IMR-90 (cell line): ENCODE measurements around the gene CRYBA2. TPM values are rescaled to one million over a fixed set of nuclear protein-coding genes. Genes with fewer than 3 reads are reported as not detected.

Experiments
- ATAC-seq: fragments of 200-7000 bp; cut with Tn5 transposase; 2 replicates; pipeline ENCODE4 v1.9.1; 2020; ENCODE audit warnings: low read depth, mild to moderate bottlenecking, moderate library complexity
- BruUV-seq: library from RNA; stranded (reverse); fragments of 400-500 nt; replicated peaks from 2 replicates; lab custom pipeline; 2021; lab: Mats Ljungman, UMichigan
- CTCF ChIA-PET: fragments of 300-600 bp; formaldehyde crosslinking; extraction: SDS; loops from one replicate; lab custom pipeline; 2021; ENCODE audit warnings: antibody characterized with exemption; lab: Yijun Ruan, JAX
- POLR2A ChIA-PET: fragments of 300-600 bp; sonication (Branson Sonifier 250); formaldehyde crosslinking; loops from one replicate; lab custom pipeline; 2022; ENCODE audit warnings: antibody characterized with exemption; ENCODE audit not compliant: unreplicated experiment; lab: Charles Lee
- DNase-seq: peaks from one replicate; pipeline ENCODE4 v3.0.0; 2013
- H2AFZ ChIP-seq: replicated peaks from 2 replicates; pipeline ENCODE3; 2013; ENCODE audit warnings: low read length, mild to moderate bottlenecking; ENCODE audit not compliant: poor library complexity
- H2AK5ac ChIP-seq: 2 replicates; pipeline ENCODE4 v1.6.1; 2013; ENCODE audit warnings: low read depth, low read length, inconsistent platforms
- H2AK9ac ChIP-seq: replicated peaks from 2 replicates; pipeline ENCODE3; 2013; ENCODE audit warnings: mild to moderate bottlenecking, low read depth, low read length, moderate library complexity; ENCODE audit not compliant: poor library complexity
- H2BK120ac ChIP-seq: 2 replicates; pipeline ENCODE4 v1.6.1; 2013; ENCODE audit warnings: low read depth, low read length, inconsistent platforms
- H2BK15ac ChIP-seq: 3 replicates; pipeline ENCODE4 v1.6.1; 2013; ENCODE audit warnings: low read depth, low read length, inconsistent platforms
- H2BK20ac ChIP-seq: 2 replicates; pipeline ENCODE4 v1.6.1; 2013; ENCODE audit warnings: low read depth, mild to moderate bottlenecking, inconsistent platforms, low read length, moderate library complexity
- H2BK5ac ChIP-seq: 2 replicates; pipeline ENCODE4 v1.6.1; 2013; ENCODE audit warnings: mild to moderate bottlenecking, low read depth, low read length, inconsistent platforms; ENCODE audit not compliant: poor library complexity, severe bottlenecking
- H3K14ac ChIP-seq: replicated peaks from 2 replicates; pipeline ENCODE4 v1.6.1; 2013; ENCODE audit warnings: low read depth, low read length, inconsistent platforms
- H3K18ac ChIP-seq: 2 replicates; pipeline ENCODE4 v1.6.1; 2013; ENCODE audit warnings: low read depth, low read length, control low read depth
- H3K23ac ChIP-seq: 2 replicates; pipeline ENCODE4 v1.6.1; 2013; ENCODE audit warnings: low read depth, low read length, inconsistent platforms
- H3K27ac ChIP-seq: 2 replicates; pipeline ENCODE4 v1.5.1; 2013; ENCODE audit warnings: mild to moderate bottlenecking, control low read depth, low read length; ENCODE audit not compliant: insufficient read depth
- H3K27me3 ChIP-seq: 2 replicates; pipeline ENCODE4 v1.6.1; 2013; ENCODE audit warnings: low read length; ENCODE audit not compliant: control insufficient read depth, insufficient read depth
- H3K36me3 ChIP-seq: 2 replicates; pipeline ENCODE4 v1.6.1; 2013; ENCODE audit warnings: low read length, mixed read lengths; ENCODE audit not compliant: control insufficient read depth, insufficient read depth
- H3K4ac ChIP-seq: 2 replicates; pipeline ENCODE4 v1.6.1; 2013; ENCODE audit warnings: low read depth, low read length, inconsistent platforms
- H3K4me1 ChIP-seq: 2 replicates; pipeline ENCODE4 v1.6.1; 2013; ENCODE audit warnings: low read length, mixed read lengths; ENCODE audit not compliant: control insufficient read depth, insufficient read depth
- H3K4me2 ChIP-seq: 2 replicates; pipeline ENCODE4 v1.6.1; 2013; ENCODE audit warnings: low read depth, mild to moderate bottlenecking, control low read depth, low read length, moderate library complexity
- H3K4me3 ChIP-seq: 2 replicates; pipeline ENCODE4 v1.5.1; 2013; ENCODE audit warnings: low read depth, mild to moderate bottlenecking, control low read depth, low read length, moderate library complexity; ENCODE audit not compliant: insufficient read depth
- H3K56ac ChIP-seq: 2 replicates; pipeline ENCODE4 v1.6.1; 2013; ENCODE audit warnings: low read length, inconsistent platforms; ENCODE audit not compliant: insufficient read depth; ENCODE audit errors: extremely low read depth
- H3K79me1 ChIP-seq, 2 experiments: 2 replicates each; pipeline ENCODE4 v1.6.1; 2013; ENCODE audit warnings: low read length in 2 of 2, inconsistent platforms in 1 of 2, low read depth in 1 of 2
- H3K9ac ChIP-seq: 2 replicates; pipeline ENCODE4 v1.6.1; 2013; ENCODE audit warnings: low read depth, low read length, control low read depth
- H3K9me1 ChIP-seq: 2 replicates; pipeline ENCODE4 v1.6.1; 2013; ENCODE audit warnings: low read length, inconsistent platforms; ENCODE audit not compliant: insufficient read depth
- H3K9me3 ChIP-seq: 2 replicates; pipeline ENCODE4 v1.6.1; 2013; ENCODE audit warnings: low read length; ENCODE audit not compliant: control insufficient read depth, insufficient read depth
- H4K20me1 ChIP-seq: 2 replicates; pipeline ENCODE4 v1.6.1; 2013; ENCODE audit warnings: low read length, inconsistent platforms; ENCODE audit not compliant: insufficient read depth
- H4K5ac ChIP-seq: 2 replicates; pipeline ENCODE4 v1.6.1; 2013; ENCODE audit warnings: mild to moderate bottlenecking, low read depth, low read length, control low read depth
- H4K8ac ChIP-seq, 2 experiments: 2 replicates each; pipeline ENCODE4 v1.6.1; 2013; ENCODE audit warnings: low read depth in 2 of 2, low read length in 2 of 2, control low read depth in 1 of 2, inconsistent platforms in 1 of 2
- H4K91ac ChIP-seq: 2 replicates; pipeline ENCODE4 v1.6.1; 2013; ENCODE audit warnings: low read depth, low read length, inconsistent platforms; ENCODE audit not compliant: insufficient read depth
- BHLHE40 ChIP-seq: fragments of 150-350 bp; IDR thresholded peaks from 2 replicates; pipeline ENCODE4 v1.6.1; 2016; ENCODE audit warnings: mild to moderate bottlenecking, low read depth, low read length
- CEBPB ChIP-seq: IDR thresholded peaks from 2 replicates; pipeline ENCODE4 v1.6.1; 2012; ENCODE audit warnings: low read depth, low read length, improper control_type of control experiment
- CHD1 ChIP-seq: IDR thresholded peaks from 2 replicates; pipeline ENCODE4 v1.6.1; 2012; ENCODE audit warnings: low read depth, low read length, improper control_type of control experiment
- FOS ChIP-seq: fragments of 150-350 bp; IDR thresholded peaks from 2 replicates; pipeline ENCODE4 v1.6.1; 2016; ENCODE audit warnings: low read depth, low read length
- MAFK ChIP-seq: IDR thresholded peaks from 2 replicates; pipeline ENCODE4 v1.6.1; 2012; ENCODE audit warnings: low read depth, low read length, improper control_type of control experiment
- MAZ ChIP-seq: IDR thresholded peaks from 2 replicates; pipeline ENCODE4 v1.6.1; 2012; ENCODE audit warnings: low read depth, mild to moderate bottlenecking, low read length, improper control_type of control experiment, moderate library complexity, borderline replicate concordance
- MXI1 ChIP-seq: IDR thresholded peaks from 2 replicates; pipeline ENCODE4 v1.6.1; 2012; ENCODE audit warnings: low read depth, mild to moderate bottlenecking, low read length, moderate library complexity, borderline replicate concordance
- NFE2L2 ChIP-seq: fragments of 150-350 bp; IDR thresholded peaks from 2 replicates; pipeline ENCODE4 v1.6.1; 2016; ENCODE audit warnings: low read depth, mild to moderate bottlenecking, low read length
- POLR2A ChIP-seq: IDR thresholded peaks from 2 replicates; pipeline ENCODE4 v1.6.1; 2012; ENCODE audit warnings: mild to moderate bottlenecking, low read depth, low read length
- RAD21 ChIP-seq: IDR thresholded peaks from 2 replicates; pipeline ENCODE4 v1.6.1; 2012; ENCODE audit warnings: low read length, improper control_type of control experiment
- RFX5 ChIP-seq: IDR thresholded peaks from 2 replicates; pipeline ENCODE4 v1.8.0; 2012; ENCODE audit warnings: low read depth, mild to moderate bottlenecking, low read length, moderate library complexity
- SMC3 ChIP-seq: fragments of 150-350 bp; IDR thresholded peaks from 2 replicates; pipeline ENCODE4 v1.6.1; 2016; ENCODE audit warnings: low read depth, mild to moderate bottlenecking, antibody characterized with exemption, low read length, moderate library complexity
- WGBS, 2 experiments: methylation state at CpG; one replicate each; pipeline versions ENCODE4 v1.1.5 to v1.1.7; 2013; ENCODE audit warnings: missing lambda C conversion rate in 2 of 2; ENCODE audit not compliant: insufficient read length in 1 of 2; ENCODE audit errors: extremely low coverage in 2 of 2; 5-methylcytosine and 5-hydroxymethylcytosine counted together
- dilution Hi-C: fragments of 300-500 bp; cut with HindIII; formaldehyde crosslinking; loops from one replicate; pipeline ENCODE4 v1.14.3; 2018; ENCODE audit warnings: low sequenced_read_pairs; ENCODE audit not compliant: unreplicated experiment
- in situ Hi-C: fragments of 300-500 bp; cut with MboI; formaldehyde crosslinking; loops from 3 replicates; pipeline ENCODE4 v1.14.3; 2019; ENCODE audit warnings: low sequenced_read_pairs, inconsistent platforms, mixed read lengths
- intact Hi-C: fragments of 100-400 bp; cut with micrococcal nuclease; formaldehyde crosslinking; loops from 2 replicates; pipeline ENCODE4 v1.10.0; 2022
- polyA plus RNA-seq, 3 experiments: library from polyadenylated mRNA; depleted of rRNA; stranded (reverse); fragments of >200 nt; gene quantifications; 2 replicates each; pipeline ENCODE4 v1.2.3, GENCODE V29; 2012; ENCODE audit warnings: low replicate concordance in 1 of 3
- total RNA-seq: library from RNA; depleted of rRNA; stranded (reverse); fragments of >200 nt; gene quantifications from 2 replicates; pipeline ENCODE4 v1.2.3, GENCODE V29; 2012
- TF ChIP-seq, protein P1 (sequence below): fragments of 150-350 bp; IDR thresholded peaks from 2 replicates; pipeline ENCODE4 v1.6.1; 2016; ENCODE audit warnings: low read depth, mild to moderate bottlenecking, low read length, moderate library complexity, borderline replicate concordance
- TF ChIP-seq, protein P2 (sequence below): fragments of 150-350 bp; IDR thresholded peaks from 2 replicates; pipeline ENCODE4 v1.6.1; 2017; ENCODE audit warnings: mild to moderate bottlenecking, antibody characterized with exemption, low read length, low read depth
- TF ChIP-seq, protein P3 (sequence below): conservative IDR thresholded peaks from 2 replicates; pipeline ENCODE4 v1.5.1; 2012; ENCODE audit warnings: mild to moderate bottlenecking, low read depth, low read length, improper control_type of control experiment

Gene CRYBA2
- total and polyA plus RNA-seq, 2 of the 4 experiments (the other 2 are of a cell fraction) = not detected

GRCh38 chr2:218964041-218964771 lies 29.0 kb downstream of the CRYBA2 start:
- ChIA-PET CTCF (no interaction called here), POLR2A (no interaction called here)
- ATAC-seq (peak; percentile 18; the same call in 1 of the 2 replicates), DNase-seq (peak; percentile 92)
- H3K9me3 ChIP-seq = no peaks in the 10 kb centered on the region
- H3K79me1 ChIP-seq = no peaks in the 10 kb centered on the region
- WGBS, 2 experiments = no CpG with 5 or more reads among the region's 5 CpGs
- peak overlapping the region; percentile 35; the same call in 1 of the 2 replicates for H2BK20ac ChIP-seq
- no peaks in the 10 kb centered on the region for H3K36me3 ChIP-seq
- H2BK15ac ChIP-seq = no peak overlapping the region
- intact Hi-C loops (no loop called here), dilution Hi-C loops (no loop called here), in situ Hi-C loops (no loop called here)
- no peaks in the 10 kb centered on the region for H3K4me1 ChIP-seq
- H3K27me3 ChIP-seq = peaks cover 41% of the 10 kb centered on the region
- no peak overlapping the region for H3K4me3 ChIP-seq
- no peak overlapping the region for H3K9ac ChIP-seq
- no TSS peak for BruUV-seq
- H3K4ac ChIP-seq = no peak overlapping the region
- H3K18ac ChIP-seq = no peak overlapping the region
- H2AK5ac ChIP-seq = no peak overlapping the region
- no peak overlapping the region for H2BK5ac ChIP-seq
- H4K5ac ChIP-seq = no peak overlapping the region
- H4K91ac ChIP-seq = no peak overlapping the region
- H3K9me1 ChIP-seq = 0 out of 2 replicates have a peak, but pooled peaks cover under 1% of the 10 kb centered on the region
- no peak overlapping the region for H3K27ac ChIP-seq
- no peaks in the 10 kb centered on the region for H4K20me1 ChIP-seq
- no peak overlapping the region for H2BK120ac ChIP-seq
- no peak overlapping the region for H3K4me2 ChIP-seq
- peak overlapping the region; percentile 5 for H2AFZ ChIP-seq
- H2AK9ac ChIP-seq = peak overlapping the region; percentile 42
- no peak overlapping the region; a peak in 1 of 4 replicates for H4K8ac ChIP-seq
- H3K23ac ChIP-seq = no peak overlapping the region
- no peak overlapping the region for H3K56ac ChIP-seq
- H3K14ac ChIP-seq = no peak overlapping the region
- peak; percentile 81 for TF ChIP-seq MAFK
- TF ChIP-seq BHLHE40 = peak; percentile 15; the same call in 1 of the 2 replicates
- TF ChIP-seq, protein P1, sequence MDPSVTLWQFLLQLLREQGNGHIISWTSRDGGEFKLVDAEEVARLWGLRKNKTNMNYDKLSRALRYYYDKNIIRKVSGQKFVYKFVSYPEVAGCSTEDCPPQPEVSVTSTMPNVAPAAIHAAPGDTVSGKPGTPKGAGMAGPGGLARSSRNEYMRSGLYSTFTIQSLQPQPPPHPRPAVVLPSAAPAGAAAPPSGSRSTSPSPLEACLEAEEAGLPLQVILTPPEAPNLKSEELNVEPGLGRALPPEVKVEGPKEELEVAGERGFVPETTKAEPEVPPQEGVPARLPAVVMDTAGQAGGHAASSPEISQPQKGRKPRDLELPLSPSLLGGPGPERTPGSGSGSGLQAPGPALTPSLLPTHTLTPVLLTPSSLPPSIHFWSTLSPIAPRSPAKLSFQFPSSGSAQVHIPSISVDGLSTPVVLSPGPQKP = no peak
- TF ChIP-seq MXI1 = no peak
- no peak for TF ChIP-seq RFX5
- TF ChIP-seq FOS = no peak
- no peak for TF ChIP-seq CEBPB
- no peak for TF ChIP-seq MAZ
- peak; percentile 99 for TF ChIP-seq NFE2L2
- no peak for TF ChIP-seq RAD21
- no peak for TF ChIP-seq POLR2A
- no peak for TF ChIP-seq SMC3
- no peak for TF ChIP-seq CHD1
- TF ChIP-seq, protein P2, sequence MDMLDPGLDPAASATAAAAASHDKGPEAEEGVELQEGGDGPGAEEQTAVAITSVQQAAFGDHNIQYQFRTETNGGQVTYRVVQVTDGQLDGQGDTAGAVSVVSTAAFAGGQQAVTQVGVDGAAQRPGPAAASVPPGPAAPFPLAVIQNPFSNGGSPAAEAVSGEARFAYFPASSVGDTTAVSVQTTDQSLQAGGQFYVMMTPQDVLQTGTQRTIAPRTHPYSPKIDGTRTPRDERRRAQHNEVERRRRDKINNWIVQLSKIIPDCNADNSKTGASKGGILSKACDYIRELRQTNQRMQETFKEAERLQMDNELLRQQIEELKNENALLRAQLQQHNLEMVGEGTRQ = no peak
- TF ChIP-seq, protein P3, sequence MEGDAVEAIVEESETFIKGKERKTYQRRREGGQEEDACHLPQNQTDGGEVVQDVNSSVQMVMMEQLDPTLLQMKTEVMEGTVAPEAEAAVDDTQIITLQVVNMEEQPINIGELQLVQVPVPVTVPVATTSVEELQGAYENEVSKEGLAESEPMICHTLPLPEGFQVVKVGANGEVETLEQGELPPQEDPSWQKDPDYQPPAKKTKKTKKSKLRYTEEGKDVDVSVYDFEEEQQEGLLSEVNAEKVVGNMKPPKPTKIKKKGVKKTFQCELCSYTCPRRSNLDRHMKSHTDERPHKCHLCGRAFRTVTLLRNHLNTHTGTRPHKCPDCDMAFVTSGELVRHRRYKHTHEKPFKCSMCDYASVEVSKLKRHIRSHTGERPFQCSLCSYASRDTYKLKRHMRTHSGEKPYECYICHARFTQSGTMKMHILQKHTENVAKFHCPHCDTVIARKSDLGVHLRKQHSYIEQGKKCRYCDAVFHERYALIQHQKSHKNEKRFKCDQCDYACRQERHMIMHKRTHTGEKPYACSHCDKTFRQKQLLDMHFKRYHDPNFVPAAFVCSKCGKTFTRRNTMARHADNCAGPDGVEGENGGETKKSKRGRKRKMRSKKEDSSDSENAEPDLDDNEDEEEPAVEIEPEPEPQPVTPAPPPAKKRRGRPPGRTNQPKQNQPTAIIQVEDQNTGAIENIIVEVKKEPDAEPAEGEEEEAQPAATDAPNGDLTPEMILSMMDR = no peak
